HG02759 (cell line): Measurements from ENCODE around the gene HEPHL1.
"Not testable (repeated sequence)": the region's sequence is repeated elsewhere in the genome, so short reads cannot be mapped to it uniquely, and the experiment has no call there.

ENCODE experiments used
- ATAC-seq: cut with Tn5 transposase; IDR thresholded peaks from one replicate; pipeline ENCODE4 v1.9.1; 2021; ENCODE audit warnings: mild to moderate bottlenecking, moderate library complexity; ENCODE audit not compliant: unreplicated experiment

Gene HEPHL1

DNA sequence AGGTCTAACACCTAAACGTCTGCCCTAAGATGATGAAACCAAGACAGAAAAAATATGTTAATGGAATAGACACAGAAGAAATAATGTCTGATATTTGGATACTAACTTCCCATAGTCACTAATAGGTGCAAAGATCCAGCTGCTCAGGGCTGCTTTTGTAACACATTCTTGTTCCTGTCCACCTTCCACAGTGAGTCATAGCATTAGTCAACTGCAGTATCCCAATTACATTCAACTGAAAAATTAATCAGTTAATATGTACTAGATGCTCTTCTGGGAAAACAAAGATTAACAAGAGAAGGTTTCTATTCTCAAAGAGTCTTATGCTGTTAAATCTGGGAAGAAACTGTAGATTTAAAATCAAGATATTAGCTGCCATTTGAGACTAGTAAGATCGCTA, 47.6 kb downstream of the HEPHL1 start:
- ATAC-seq = no peak

DNA sequence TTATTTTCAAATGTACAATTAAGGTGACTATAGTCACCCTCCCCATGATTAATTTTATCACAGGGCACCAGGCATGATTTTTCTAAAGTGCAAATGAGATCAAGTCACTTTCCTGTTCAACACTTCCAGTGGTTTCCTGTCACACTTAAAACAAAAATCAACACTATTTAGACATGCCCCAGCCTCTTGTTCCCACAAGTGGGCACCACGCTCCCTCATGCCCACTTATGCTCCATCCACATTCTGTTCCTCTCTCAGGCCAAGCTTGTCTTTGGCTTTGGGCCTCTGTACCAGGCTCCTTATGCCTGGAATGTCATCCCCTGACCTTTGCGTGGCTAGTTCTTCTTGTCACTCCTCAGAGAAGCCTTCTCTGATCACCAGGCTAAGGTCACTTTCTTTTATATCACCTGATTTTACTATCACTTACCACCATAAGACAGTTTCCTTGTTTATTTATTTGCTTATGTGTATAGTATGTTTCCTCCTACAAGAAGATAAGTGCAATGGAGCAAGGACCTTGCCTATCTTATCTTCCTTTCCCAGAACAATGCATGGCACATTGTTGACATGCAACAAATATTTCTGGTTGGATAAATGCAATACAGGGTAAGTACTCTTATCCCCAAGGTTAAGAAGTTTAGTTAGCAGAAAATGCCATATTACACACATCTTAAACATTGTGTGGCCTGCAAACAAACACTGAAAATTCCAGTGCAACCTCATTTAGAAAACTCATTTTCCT, 56.6 kb downstream of the HEPHL1 start:
- no peak for ATAC-seq

DNA sequence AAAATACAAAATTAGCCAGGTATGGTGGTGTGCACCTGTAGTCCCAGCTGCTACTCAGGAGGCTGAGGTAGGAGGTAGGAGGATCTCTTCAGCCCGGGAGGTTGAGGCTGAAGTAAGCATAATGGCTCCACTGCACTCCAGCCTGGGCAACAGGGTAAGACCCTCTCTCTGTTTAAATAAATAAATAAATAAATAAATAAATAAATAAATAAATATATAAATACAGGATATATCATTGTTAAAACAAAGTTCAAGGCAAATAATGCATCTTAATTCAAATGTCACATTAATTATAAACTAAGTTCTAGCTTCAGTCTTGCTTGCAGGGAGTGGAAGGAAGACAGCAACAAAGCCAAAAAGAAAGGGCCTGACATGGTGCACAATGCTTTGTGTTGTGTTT, 63.0 kb downstream of the HEPHL1 start:
- no peak for ATAC-seq

DNA sequence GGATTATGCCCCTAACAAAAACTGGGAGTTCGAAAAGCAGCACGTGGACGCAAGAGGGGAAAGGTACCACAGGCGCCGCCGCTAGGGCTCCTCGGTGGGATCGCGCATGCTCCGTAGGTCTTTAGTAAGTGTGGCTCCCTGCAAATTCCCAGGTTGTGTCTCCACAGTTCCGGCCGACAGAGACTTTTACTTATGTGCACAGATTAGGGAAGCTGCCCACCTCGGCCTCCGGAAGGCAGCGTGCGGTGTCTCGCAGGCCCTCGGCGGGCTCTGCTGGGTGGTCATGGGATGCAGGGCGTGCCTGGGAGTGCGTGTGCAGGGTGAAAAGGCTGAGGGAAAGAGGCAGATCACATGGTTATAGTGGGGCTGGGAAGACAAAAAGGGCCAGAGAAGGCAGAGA, 67.8 kb downstream of the HEPHL1 start:
- ATAC-seq = no peak

DNA sequence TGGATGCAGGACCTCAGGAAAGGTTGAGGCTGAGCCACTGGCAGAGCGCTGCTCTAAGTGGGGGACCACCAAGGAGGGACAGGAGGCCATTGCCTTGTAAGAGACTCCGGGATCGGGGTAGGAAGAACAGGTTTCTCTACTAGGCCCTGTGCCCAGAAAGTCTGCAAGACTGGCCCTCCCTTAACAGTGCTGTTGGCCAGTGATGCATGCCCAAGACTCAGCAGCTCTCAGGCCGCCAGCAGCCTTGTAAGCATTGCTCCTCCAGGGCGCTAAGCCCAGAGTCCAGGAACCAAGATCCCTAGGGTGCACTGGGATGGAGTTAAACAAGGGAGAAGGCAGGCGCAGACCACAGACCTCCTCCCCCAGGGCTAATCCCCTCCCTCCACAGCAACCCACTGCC, 68.2 kb downstream of the HEPHL1 start:
- no peak for ATAC-seq

DNA sequence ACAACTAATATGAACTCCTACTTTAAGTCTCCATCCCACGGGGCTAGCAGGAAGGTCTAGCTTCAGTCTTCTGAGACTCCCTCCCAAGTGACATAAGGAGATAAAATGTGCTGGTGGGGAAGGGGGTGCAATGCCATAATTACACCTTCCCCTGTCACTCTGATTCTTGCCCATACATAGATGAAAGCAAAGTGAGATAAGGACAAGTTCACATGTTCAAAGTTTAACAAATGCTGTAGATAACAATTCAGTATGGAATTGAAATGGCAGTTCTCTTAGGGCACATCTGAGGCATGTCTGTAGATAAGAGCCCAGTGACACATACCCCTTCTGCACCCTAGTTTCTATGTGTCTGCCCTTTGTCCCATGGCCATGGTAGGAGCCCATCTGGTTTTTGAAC, 69.2 kb downstream of the HEPHL1 start:
- ATAC-seq = no peak

DNA sequence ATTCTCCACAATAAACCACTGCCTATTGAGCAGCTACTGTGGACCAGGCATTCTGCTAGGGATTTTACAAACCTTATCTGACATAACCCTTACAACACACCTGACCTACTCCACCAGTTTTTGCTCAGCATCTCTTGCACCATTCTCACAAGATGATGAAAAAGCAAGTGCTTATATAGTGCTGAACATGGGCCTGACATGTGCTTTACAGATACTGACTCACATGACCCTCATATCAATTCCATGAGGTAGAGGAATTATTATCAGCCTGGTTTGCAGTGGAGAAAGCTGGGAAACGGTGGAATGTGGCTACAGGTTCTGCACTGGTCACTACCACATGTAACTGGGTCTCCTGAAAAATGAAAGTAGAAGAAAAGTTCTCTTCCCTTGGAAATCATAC, 69.9 kb downstream of the HEPHL1 start:
- ATAC-seq = no peak

DNA sequence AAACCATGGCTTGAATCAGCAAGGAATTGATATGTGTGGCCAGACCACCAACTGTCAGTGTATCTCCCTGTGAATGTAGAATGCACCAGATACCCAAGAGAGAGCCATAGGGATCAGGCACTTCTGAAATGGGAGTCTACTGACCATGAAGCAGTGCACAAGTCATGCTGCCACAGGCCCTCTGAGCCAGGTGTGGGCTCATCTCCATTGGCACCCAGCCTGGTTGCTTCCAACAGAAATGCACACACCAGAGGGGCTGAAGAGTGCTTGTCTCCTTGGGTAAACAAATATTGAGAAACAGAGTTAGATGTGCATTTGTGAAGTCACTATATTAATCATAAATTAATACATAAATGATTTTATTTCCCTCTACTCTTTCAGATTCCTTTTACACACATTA, 79.1 kb downstream of the HEPHL1 start:
- ATAC-seq = no peak

DNA sequence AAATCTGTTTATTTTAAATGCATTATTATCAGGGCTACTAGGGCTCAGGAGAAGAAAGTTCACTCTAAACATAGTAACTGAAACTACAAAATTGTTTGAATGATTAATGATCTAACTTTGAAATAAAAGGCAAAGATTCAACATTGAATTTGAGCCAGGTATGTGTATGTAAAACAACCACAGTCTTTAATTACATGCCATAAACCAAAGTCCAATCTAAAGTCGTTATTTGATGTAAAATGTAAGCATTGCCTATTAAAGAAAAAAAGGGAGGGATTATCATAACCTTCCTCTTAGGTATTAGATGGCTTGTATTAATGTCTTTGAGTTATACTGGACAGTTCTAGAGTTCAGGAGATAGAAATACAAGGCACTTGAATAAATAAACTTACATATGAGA, 82.3 kb downstream of the HEPHL1 start:
- ATAC-seq = no peak

DNA sequence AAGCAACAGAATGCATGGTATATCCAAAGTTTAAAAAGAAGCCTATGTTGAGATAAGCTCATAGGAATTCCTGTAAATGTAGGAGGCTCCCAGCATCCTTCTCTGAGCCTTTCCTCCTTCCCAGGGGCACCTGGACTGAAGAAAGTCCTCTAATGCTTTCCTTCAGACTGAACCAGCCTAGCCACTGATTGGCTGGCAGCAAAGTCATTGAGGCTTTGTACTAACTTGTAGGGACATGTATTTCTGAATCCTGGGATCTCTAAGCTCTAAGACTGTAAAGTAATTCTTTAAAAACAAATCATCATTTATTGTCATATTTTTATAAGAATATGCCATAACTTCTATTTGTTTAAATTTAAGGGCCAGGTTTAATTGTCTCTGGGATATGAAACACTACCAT, 83.6 kb downstream of the HEPHL1 start:
- no peak for ATAC-seq

DNA sequence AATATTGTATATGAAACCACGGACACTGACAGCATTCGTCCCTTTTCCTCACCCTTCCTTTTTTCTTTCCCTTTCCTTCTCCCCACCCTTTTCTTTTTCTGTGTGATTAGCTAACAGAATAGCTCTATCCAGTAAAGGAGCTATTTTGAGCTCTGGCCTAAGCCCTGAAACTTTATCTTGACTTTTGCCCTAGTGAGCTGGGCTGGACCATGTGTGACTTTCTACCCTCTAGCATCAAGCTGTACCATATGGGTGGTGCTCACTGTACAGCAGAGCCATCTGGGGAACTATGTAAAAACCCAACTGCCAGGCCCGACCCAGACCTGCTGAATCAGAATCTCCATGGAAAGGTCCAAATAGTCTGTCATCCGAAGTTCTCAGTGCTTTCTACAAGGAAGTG, 85.6 kb downstream of the HEPHL1 start:
- ATAC-seq = no peak

DNA sequence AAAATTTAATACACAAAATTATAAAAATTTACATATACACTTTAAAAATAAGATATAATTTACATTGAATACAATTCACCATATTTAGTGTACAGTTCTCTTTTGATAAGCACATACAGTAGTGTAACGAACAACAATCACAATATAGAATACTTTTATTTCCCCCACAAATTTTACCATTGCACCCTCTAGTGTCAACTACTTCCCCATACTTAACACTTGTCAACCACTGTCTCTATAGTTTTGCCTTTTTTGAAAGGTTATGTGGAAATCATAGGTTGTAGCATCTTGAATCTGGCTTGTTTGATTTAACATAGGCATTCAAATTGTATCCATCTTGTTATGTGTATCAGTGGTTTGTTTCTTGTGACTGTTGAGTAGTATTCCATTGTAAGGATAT, 86.2 kb downstream of the HEPHL1 start:
- no peak for ATAC-seq

DNA sequence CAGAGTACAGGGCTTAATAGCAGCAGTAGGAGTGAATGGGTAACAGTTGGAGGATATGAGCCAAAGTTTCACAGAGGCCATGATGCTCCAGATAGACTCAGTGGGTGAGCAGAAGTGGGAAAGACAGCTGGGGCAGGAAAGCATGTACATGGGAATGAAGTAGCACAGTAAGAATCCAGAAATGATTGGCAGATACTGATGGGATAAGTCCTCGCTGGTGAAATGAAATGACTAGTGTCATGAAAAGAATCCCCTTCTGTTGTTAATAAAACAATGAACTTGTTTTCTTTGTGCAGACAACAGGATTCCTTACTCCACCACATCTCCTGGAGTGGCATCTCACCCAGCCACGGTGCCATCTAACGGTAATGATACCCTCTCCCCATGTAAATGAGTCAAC, 90.1 kb downstream of the HEPHL1 start:
- no peak for ATAC-seq

DNA sequence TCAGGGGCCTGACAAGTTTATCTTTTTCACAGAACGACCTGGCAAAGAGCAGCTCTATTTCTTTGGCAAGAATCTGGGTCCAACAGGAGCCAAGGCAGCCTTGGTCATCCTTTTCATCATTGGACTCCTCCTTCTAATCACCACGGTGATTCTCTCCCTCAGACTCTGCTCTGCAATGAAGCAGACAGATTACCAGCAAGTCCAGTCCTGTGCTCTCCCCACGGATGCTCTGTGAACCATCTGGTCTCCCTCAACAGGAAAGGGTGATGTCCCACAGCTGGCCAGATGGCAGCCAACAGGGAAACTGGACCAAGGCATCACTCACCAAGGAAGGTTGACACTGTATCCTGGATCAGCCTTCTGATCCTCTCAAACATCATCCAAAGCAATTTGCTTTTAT, 90.5 kb downstream of the HEPHL1 start:
- ATAC-seq = no peak

DNA sequence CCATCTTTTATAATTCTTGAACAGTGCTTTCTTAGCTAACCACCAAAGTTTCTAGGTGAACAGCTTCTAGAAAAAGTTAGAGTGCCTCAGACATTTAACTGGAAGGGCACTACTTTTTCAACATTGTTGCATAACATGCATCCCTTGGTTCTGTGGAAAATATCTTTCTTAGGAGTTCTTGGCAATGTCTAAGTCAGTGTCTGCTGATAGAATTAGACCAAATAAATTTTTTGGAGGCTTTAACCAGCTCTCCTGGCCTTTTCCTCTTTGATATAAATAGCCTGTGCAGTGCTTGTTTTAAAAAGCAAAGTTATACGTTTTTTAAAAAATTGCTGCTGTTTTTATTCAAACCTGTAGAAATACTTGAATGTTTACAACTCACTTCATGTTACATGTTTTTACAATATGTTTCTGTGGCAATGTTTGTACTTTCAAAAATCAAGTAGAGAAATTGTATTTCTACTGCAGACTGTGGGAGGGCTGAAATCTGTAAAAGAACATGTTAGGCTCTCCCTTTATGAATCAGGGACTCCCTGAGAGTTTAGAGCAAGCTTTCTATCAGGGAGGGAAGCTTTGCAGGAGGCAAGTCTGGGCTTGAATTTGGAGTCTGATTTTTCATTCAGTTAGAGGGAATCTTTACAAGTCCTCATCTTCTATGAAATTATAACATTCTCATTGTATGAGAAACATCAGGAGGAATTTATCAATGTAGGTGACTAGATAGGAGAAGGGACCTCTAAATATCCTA, 91.2 kb downstream of the HEPHL1 start:
- ATAC-seq = no peak

DNA sequence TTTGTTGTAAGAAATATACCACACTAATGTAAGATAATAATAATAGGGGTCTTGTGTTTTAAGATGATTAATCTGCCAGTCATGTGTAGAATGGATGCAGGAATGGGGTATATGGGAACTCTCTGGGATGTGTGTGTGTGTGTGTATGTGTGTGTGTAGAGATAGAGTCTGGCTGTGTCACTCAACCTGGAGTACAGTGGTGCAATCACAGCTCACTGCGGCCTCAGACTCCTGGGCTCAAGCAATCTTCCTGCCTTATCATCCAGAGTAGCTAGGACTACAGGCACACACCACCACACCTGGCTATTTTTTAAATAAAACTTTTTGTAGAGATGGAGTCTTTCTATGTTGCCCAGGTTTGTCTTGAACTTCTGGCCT, 96.0 kb downstream of the HEPHL1 start:
- no peak for ATAC-seq

DNA sequence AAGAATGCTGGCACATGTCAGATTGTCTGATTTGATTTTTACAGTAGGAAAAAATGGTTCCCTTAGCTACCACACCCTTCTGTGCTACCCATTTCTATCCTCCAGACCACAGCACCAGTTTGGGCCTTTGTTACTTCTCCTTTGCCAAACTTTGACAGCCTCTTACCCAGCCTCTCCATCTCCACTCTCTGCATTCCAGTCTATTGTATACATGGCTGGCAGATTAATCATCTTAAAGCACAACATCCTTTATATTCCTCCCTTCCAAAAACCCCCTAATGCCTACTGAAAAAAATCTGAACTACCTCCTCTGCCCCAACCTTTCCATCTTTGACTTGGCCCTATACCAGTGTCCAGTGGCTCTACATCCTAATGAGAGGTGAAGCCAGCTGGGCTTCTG, 96.7 kb downstream of the HEPHL1 start:
- ATAC-seq = no peak

DNA sequence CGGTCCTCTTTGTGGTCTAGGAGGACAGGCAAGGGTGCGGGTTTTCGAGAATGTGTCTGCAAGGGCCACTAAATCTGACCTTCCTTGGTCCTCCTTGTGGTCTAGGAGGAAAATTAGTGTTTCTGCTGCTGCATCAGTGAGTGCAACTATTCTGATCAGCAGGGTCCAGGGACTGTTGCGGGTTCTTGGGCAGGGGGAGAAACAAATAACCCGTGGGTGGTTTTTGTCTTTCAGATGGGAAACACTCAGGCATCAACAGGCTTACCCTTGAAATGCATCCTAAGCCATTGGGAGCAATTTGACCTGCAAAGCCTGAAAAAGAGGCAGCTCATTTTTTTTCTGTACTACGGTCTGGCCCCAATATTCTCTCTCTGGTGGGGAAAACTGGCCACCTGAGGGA, 98.5 kb downstream of the HEPHL1 start:
- ATAC-seq = not testable (repeated sequence)

DNA sequence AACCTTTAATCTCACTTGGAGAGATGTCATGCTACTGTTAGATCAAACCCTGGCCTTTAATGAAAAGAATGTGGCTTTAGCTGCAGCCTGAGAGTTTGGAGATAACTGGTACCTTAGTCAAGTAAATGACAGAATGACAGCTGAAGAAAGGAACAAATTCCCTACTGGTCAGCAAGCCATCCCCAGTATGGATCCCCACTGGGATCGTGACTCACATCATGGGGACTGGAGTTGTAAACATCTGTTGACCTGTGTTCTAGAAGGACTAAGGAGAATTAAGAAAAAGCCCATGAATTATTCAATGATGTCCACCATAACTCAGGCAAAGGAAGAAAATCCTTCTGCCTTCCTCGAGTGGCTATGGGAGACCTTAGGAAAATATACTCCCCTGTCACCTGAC, 99.4 kb downstream of the HEPHL1 start:
- not testable (repeated sequence) for ATAC-seq

DNA sequence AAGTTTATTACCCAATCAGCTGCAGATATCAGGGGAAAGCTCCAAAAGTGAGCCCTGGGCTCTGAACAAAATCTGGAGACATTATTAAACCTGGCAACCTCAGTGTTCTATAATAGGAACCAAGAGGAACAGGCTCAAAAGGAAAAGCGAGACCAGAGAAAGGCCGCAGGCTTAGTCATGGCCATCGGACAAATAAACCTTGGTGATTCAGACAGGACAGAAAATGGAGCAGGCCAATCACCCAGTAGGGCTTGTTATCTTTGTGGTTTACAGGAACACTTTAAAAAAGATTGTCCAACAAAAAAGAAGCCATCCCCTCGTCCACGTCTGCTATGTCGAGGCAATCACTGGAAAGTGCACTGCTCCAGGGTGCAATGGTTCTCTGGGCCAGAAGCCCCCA, 99.8 kb downstream of the HEPHL1 start:
- no peak for ATAC-seq

DNA sequence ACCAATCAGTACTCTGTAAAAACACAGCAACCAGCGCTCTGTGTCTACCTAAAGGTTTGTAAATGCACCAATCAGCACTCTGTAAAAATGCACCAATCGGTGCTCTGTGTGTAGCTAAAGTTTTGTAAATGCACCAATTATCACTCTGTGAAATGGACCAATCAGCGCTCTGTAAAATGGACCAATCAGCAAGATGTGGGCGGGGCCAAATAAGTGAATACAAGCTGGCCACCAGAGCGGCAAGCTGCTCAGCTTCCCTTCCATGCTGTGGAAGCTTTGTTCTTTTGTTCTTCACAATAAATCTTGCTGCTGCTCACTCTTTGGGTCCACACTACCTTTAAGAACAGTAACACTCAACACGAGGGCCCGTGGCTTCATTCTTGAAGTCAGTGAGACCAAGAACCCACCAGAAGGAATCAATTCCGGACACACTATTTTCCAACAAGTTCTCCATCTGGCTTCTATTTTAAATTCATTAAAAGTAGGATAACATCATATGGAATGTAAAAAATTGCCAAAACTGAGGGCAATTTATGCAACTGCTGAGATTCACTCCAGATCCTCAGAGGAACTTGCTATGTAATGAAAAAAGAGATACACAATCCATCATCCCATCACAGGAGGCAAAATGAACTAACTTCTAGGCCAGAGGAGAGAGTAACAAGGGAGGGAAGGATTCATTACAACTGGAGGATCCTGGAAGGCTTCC, 104.4 kb downstream of the HEPHL1 start:
- no peak for ATAC-seq

DNA sequence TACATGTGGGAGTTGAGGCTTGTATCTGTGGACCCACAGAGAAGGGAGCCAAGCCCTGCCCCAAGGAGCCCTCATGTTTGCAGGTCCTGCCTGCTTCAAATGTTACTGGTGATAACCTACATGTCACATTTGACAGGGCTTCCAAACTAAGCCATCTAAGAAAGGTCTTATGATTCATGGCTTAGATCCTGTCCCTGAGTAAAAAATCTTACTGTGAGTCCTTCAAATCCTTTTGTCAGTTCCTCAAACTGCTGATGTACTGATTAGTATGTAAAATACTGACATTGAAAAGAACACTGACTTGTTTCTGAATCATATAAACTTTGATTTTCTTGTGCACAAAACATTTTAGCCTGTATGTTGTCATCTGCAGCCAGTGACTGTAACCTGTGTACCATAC, 106.5 kb downstream of the HEPHL1 start:
- ATAC-seq = no peak
